Erythroblast (primary cell): ENCODE data around the gene FOXK1.
"Not testable (repeated sequence)": the region's sequence is repeated elsewhere in the genome, so short reads cannot be mapped to it uniquely, and the experiment has no call there.

Experiments
- DNase-seq, 2 experiments: peaks; one replicate each; lab custom pipeline; 2025; lab: John Stamatoyannopoulos, UW
- GATA1 ChIP-seq: IDR thresholded peaks from 2 replicates; pipeline ENCODE4 v1.6.1; 2011; ENCODE audit warnings: low read depth, mild to moderate bottlenecking, control low read depth, low read length, moderate library complexity
- POLR2A ChIP-seq: IDR thresholded peaks from 2 replicates; pipeline ENCODE4 v1.6.1; 2011; ENCODE audit warnings: mild to moderate bottlenecking, low read length

FOXK1 gene

GRCh38 chr7:4784799-4785198, 102.7 kb downstream of the FOXK1 start:
- DNase-seq, result no peak
- TF ChIP-seq GATA1, result no peak
- TF ChIP-seq POLR2A, result no peak

GRCh38 chr7:4785371-4785770, 103.3 kb downstream of the FOXK1 start:
- TF ChIP-seq POLR2A, result no peak
- TF ChIP-seq GATA1, result no peak
- no peak for DNase-seq

GRCh38 chr7:4786015-4786414, 103.9 kb downstream of the FOXK1 start:
- no peak for DNase-seq
- TF ChIP-seq POLR2A (no peak), GATA1 (no peak)

GRCh38 chr7:4787541-4787940, 105.4 kb downstream of the FOXK1 start:
- no peak for TF ChIP-seq GATA1
- TF ChIP-seq POLR2A, result no peak
- DNase-seq, result no peak

GRCh38 chr7:4787947-4788626, 106.0 kb downstream of the FOXK1 start:
- no peak for DNase-seq
- no peak for TF ChIP-seq POLR2A
- TF ChIP-seq GATA1, result no peak

GRCh38 chr7:4788627-4789189, 106.6 kb downstream of the FOXK1 start:
- TF ChIP-seq GATA1 (no peak), POLR2A (no peak)
- no peak for DNase-seq

GRCh38 chr7:4789194-4790077, 107.3 kb downstream of the FOXK1 start:
- TF ChIP-seq GATA1 (no peak), POLR2A (no peak)
- no peak for DNase-seq

- no peak for TF ChIP-seq GATA1
- TF ChIP-seq POLR2A, result no peak
- no peak for DNase-seq
These were observed 108.0 kb downstream of the FOXK1 start for GRCh38 chr7:4790078-4790465.

- TF ChIP-seq GATA1 (no peak), POLR2A (no peak)
- DNase-seq, result no peak
These were observed 108.5 kb downstream of the FOXK1 start for GRCh38 chr7:4790516-4790991.

- TF ChIP-seq GATA1, result no peak
- no peak for TF ChIP-seq POLR2A
- DNase-seq, result no peak
These were observed 109.1 kb downstream of the FOXK1 start for GRCh38 chr7:4791101-4791737.

- TF ChIP-seq GATA1, result no peak
- TF ChIP-seq POLR2A, result no peak
- peak; percentile 81 to 88 for DNase-seq
These were observed 109.8 kb downstream of the FOXK1 start for GRCh38 chr7:4791738-4792536.

- no peak for DNase-seq
- TF ChIP-seq POLR2A, result no peak
- TF ChIP-seq GATA1, result no peak
These were observed 110.5 kb downstream of the FOXK1 start for GRCh38 chr7:4792537-4793126.

- not testable (repeated sequence) for DNase-seq
These were observed 111.4 kb downstream of the FOXK1 start for GRCh38 chr7:4793385-4793993.

- DNase-seq, result not testable (repeated sequence)
These were observed 112.1 kb downstream of the FOXK1 start for GRCh38 chr7:4794171-4794570.
